Body of pancreas (tissue), 4 donors: ENCODE measurements around the gene CAMK2B. TPM values are rescaled to one million over a fixed set of nuclear protein-coding genes. Genes with fewer than 3 reads are reported as not detected.

ENCODE experiments used
- ATAC-seq: fragments of 150-250 bp; one replicate; pipeline ENCODE4 v1.9.1; 2016
- DNase-seq, 4 donors: peaks; one replicate each; pipeline ENCODE4 v3.0.0-alpha.2; 2019
- H3K27ac ChIP-seq, 4 donors: fragments of 200-600 bp; sonication (generic); 1 replicate in 3 of 4; 2 replicates in 1 of 4; pipeline versions ENCODE4 v1.5.1 to v1.6.1; 2016 to 2019; ENCODE audit warnings: mild to moderate bottlenecking in 1 of 4, mixed read lengths in 1 of 4, moderate library complexity in 1 of 4
- H3K27me3 ChIP-seq, 2 donors: fragments of 200-600 bp; sonication (generic); one replicate each; pipeline ENCODE4 v1.6.0; 2016; ENCODE audit warnings: mild to moderate bottlenecking in 1 of 2
- H3K36me3 ChIP-seq, 2 donors: fragments of 200-600 bp; sonication (generic); replicated peaks in 1 of 2; 2 replicates each; pipeline ENCODE4 v1.5.1; 2016; ENCODE audit warnings: low read depth in 2 of 2; ENCODE audit not compliant: insufficient read depth in 1 of 2
- H3K4me1 ChIP-seq: fragments of 200-600 bp; sonication (generic); one replicate; pipeline ENCODE4 v1.6.0; 2016
- H3K4me3 ChIP-seq, 2 donors: fragments of 200-600 bp; sonication (generic); 1 replicate in 1 of 2; 2 replicates in 1 of 2; pipeline ENCODE4 v1.5.1; 2016 to 2019
- H3K9me3 ChIP-seq, 3 donors: fragments of 200-600 bp; sonication (generic); 1 replicate in 2 of 3; 2 replicates in 1 of 3; pipeline ENCODE4 v1.5.1; 2016
- POLR2A ChIP-seq, 3 donors: fragments of 450-650 bp; IDR thresholded peaks; one replicate each; pipeline ENCODE4 v1.6.1; 2016; ENCODE audit warnings: antibody characterized with exemption in 3 of 3, mild to moderate bottlenecking in 2 of 3
- WGBS, 2 donors: methylation state at CpG; one replicate each; pipeline ENCODE4 v1.1.5; 2017; 5-methylcytosine and 5-hydroxymethylcytosine counted together
- intact Hi-C: fragments of 100-400 bp; cut with DNase I; formaldehyde crosslinking; loops from one replicate; pipeline ENCODE4 v1.15.1; 2023
- total RNA-seq, 2 donors: library from RNA; depleted of rRNA; stranded (reverse); fragments of >200 nt; gene quantifications; one replicate each; pipeline ENCODE4 v1.1.0, GENCODE V29; 2016
- TF ChIP-seq, protein P1 (sequence below), 7 experiments: fragments of 450-650 bp in 4 of 7; fragments of 200-600 bp in 3 of 7; sonication (generic) in 3 of 7; IDR thresholded peaks; one replicate each; pipeline ENCODE4 v1.5.1; 2016 to 2019; ENCODE audit warnings: antibody characterized with exemption in 7 of 7

The CAMK2B gene
- total RNA-seq, 2 donors from 2014 or later, result 0.52 to 7.6 TPM

DNA sequence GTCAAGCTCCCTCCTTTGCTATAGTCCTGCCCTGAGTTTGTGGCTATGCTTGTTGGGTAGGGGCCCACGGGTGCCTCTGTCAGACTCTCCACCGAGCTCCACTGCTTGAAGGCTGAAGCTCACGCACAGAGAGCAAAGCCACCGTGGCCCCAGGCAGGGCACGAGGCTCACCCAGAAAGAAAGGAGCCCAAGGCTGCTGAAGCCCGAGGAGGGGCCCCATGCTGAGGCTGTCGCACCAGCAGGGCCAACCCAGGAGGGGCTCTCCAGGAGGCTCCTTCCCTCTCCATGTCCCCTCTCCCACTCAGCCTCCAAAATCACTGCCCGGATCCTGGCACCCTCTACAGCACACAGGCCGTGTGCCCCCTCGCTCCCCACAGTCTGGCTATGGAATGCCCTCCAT, 74.1 kb downstream of the CAMK2B start:
- TF ChIP-seq, protein P1, sequence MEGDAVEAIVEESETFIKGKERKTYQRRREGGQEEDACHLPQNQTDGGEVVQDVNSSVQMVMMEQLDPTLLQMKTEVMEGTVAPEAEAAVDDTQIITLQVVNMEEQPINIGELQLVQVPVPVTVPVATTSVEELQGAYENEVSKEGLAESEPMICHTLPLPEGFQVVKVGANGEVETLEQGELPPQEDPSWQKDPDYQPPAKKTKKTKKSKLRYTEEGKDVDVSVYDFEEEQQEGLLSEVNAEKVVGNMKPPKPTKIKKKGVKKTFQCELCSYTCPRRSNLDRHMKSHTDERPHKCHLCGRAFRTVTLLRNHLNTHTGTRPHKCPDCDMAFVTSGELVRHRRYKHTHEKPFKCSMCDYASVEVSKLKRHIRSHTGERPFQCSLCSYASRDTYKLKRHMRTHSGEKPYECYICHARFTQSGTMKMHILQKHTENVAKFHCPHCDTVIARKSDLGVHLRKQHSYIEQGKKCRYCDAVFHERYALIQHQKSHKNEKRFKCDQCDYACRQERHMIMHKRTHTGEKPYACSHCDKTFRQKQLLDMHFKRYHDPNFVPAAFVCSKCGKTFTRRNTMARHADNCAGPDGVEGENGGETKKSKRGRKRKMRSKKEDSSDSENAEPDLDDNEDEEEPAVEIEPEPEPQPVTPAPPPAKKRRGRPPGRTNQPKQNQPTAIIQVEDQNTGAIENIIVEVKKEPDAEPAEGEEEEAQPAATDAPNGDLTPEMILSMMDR (IDR thresholded peaks at IDR 0.05), result no peak
- no peak for TF ChIP-seq POLR2A (IDR thresholded peaks at IDR 0.05)

DNA sequence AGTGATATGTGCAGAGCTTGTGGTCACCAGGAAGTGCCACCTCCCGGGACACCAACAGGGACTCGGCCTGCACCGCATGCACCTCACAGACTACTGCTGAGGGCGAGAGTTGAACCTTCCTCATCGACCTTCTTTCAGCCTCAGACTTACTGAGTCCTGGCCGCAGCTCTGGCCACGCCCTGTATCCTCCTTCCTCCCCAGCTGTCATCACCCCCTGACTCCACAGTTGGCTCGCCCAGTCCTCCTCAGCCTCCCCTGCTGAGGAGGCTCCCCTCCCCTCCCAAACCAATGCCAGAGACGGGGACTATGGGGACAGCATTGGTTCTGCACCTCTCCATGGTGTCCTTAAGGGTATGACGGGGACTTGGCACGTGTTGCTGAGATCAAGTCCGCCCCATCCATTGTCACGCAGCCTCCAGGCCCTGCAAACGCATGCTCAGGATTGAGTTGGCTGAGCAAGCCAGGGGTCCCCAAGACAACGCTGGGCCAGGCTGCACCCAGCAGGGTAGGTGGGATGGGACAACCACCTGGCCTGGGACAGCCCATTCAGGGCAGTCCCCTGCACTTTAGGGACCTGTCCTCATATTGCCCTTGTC, 75.7 kb downstream of the CAMK2B start:
- TF ChIP-seq POLR2A (IDR thresholded peaks at IDR 0.05), result no peak
- TF ChIP-seq, protein P1 (IDR thresholded peaks at IDR 0.05), result no peak
- H3K9me3 ChIP-seq, result no peaks in the 10 kb centered on the region
- no peaks in the 10 kb centered on the region for H3K4me1 ChIP-seq
- DNase-seq (no peak), ATAC-seq (no peak)
- intact Hi-C loops, result loop anchor here (10.0 kb wide), 1 partner anchor 225 kb away; no protein-coding TSS in a partner anchor
- no peak overlapping the region for H3K27ac ChIP-seq
- 71 to 76% methylated on average over 13 to 15 of the region's 15 CpGs for WGBS, 2 donors
- no peak overlapping the region for H3K4me3 ChIP-seq
- H3K27me3 ChIP-seq, result no peaks in the 10 kb centered on the region
- H3K36me3 ChIP-seq, result no peaks in the 10 kb centered on the region

More for the DNA sequence above, 74.1 kb downstream of the CAMK2B start:
- intact Hi-C loops, result no loop called here
- no peaks in the 10 kb centered on the region for H3K27me3 ChIP-seq
- ATAC-seq (no peak), DNase-seq (no peak)
- H3K27ac ChIP-seq, result no peak overlapping the region
- 89 to 91% methylated on average over 6 to 10 of the region's 10 CpGs for WGBS, 2 donors
- no peaks in the 10 kb centered on the region for H3K9me3 ChIP-seq
- H3K4me3 ChIP-seq, result no peak overlapping the region
- no peaks in the 10 kb centered on the region for H3K4me1 ChIP-seq
- no peaks in the 10 kb centered on the region for H3K36me3 ChIP-seq

DNA sequence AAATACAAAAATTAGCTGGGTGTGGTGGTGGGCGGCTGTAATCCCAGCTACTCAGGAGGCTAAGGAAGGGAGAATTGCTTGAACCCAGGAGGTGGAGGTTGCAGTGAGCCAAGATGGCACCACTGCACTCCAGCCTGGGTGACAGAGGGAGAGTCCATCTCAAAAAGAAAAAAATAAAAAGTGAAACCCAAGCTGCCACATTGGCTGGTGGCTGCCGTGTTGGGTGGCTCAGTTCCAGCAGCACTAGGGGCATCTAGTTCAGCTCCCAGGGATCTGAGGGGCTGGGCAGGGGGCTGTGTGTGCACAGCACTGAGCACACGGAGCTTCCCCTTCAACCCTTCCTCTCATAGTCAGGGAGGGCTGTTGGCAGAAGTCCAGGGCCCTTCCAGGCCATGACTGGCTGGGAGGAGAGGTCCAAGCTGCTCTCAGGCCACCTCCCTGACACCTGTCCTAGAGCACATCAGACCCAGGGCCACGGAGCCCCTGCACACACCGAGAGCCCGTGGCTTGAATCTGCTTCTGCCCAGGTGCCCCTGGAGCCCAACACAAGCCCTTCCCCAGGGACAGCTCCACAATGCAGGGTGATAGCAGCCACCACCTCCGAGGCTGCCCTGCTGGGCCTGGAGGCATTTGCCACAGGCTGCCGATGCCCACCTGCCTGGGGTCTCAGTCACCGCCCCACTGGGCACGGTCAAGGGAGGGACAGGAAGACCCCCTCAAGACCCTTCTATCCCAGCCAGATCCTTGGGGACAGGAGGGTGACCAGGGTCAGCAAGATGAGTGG, 77.3 kb downstream of the CAMK2B start:
- intact Hi-C loops, result loop anchor here (10.0 kb wide), 1 partner anchor 227 kb away; no protein-coding TSS in a partner anchor
- Histone ChIP-seq H3K36me3 (no peaks in the 10 kb centered on the region), H3K27ac (no peak overlapping the region), H3K27me3 (no peaks in the 10 kb centered on the region), H3K4me3 (no peak overlapping the region), H3K4me1 (no peaks in the 10 kb centered on the region), H3K9me3 (no peaks in the 10 kb centered on the region)
- no peak for DNase-seq
- TF ChIP-seq, protein P1 (IDR thresholded peaks at IDR 0.05), result no peak
- no peak for TF ChIP-seq POLR2A (IDR thresholded peaks at IDR 0.05)
- ATAC-seq, result no peak
- 78 to 80% methylated on average over 5 to 10 of the region's 10 CpGs for WGBS, 2 donors

DNA sequence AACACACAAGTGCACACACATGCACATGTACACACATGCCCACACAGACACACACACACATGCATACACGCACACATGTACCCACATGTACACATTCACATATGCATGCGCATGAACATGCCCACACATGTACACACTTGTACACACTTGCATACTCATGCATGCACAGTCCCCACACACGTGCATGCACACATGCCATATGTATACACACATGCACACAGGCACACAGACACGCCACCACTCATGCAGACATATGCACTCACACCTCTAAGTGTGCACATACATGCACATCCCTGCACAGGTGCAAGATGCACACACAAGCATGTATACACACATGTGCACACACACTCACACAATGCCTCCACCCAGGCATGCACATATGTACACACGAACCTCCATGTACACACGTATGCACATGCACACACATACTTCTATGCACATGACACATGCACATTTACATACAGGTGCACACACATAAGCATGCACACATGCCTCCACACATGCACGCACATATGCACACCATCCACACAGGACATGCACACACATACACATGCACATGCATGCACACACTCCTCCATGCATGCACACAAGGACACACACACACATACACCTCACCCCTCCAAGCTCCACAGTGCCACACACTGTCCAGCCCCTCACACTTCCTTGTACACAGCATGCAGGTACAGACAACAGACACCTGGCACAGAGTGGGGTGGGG, 78.8 kb downstream of the CAMK2B start:
- DNase-seq (no peak), ATAC-seq (no peak)
- Histone ChIP-seq H3K4me3 (no peak overlapping the region), H3K27me3 (no peaks in the 10 kb centered on the region), H3K27ac (no peak overlapping the region), H3K36me3 (no peaks in the 10 kb centered on the region), H3K4me1 (peaks cover 1% of the 10 kb centered on the region), H3K9me3 (no peaks in the 10 kb centered on the region)
- TF ChIP-seq POLR2A (IDR thresholded peaks at IDR 0.05), result no peak
- TF ChIP-seq, protein P1 (IDR thresholded peaks at IDR 0.05), result no peak
- intact Hi-C loops, result loop anchor here (10.0 kb wide), 1 partner anchor 228 kb away; no protein-coding TSS in a partner anchor
- 77 to 85% methylated on average over 6 to 7 of the region's 7 CpGs for WGBS, 2 donors
